GM12872 (cell line): Measurements from ENCODE around the gene FAM3A.

ENCODE experiments used
- TF ChIP-seq, protein P1 (sequence below): IDR thresholded peaks from 3 replicates; pipeline ENCODE4 v1.5.1; 2011; ENCODE audit warnings: low read depth, mild to moderate bottlenecking, low read length, moderate library complexity; ENCODE audit not compliant: insufficient read depth

FAM3A gene

GRCh38 chrX:154508384-154508745, 7.7 kb downstream of the FAM3A start:
- TF ChIP-seq, protein P1, sequence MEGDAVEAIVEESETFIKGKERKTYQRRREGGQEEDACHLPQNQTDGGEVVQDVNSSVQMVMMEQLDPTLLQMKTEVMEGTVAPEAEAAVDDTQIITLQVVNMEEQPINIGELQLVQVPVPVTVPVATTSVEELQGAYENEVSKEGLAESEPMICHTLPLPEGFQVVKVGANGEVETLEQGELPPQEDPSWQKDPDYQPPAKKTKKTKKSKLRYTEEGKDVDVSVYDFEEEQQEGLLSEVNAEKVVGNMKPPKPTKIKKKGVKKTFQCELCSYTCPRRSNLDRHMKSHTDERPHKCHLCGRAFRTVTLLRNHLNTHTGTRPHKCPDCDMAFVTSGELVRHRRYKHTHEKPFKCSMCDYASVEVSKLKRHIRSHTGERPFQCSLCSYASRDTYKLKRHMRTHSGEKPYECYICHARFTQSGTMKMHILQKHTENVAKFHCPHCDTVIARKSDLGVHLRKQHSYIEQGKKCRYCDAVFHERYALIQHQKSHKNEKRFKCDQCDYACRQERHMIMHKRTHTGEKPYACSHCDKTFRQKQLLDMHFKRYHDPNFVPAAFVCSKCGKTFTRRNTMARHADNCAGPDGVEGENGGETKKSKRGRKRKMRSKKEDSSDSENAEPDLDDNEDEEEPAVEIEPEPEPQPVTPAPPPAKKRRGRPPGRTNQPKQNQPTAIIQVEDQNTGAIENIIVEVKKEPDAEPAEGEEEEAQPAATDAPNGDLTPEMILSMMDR = no peak

GRCh38 chrX:154507673-154508383, 8.2 kb downstream of the FAM3A start:
- TF ChIP-seq, protein P1 = no peak

DNA sequence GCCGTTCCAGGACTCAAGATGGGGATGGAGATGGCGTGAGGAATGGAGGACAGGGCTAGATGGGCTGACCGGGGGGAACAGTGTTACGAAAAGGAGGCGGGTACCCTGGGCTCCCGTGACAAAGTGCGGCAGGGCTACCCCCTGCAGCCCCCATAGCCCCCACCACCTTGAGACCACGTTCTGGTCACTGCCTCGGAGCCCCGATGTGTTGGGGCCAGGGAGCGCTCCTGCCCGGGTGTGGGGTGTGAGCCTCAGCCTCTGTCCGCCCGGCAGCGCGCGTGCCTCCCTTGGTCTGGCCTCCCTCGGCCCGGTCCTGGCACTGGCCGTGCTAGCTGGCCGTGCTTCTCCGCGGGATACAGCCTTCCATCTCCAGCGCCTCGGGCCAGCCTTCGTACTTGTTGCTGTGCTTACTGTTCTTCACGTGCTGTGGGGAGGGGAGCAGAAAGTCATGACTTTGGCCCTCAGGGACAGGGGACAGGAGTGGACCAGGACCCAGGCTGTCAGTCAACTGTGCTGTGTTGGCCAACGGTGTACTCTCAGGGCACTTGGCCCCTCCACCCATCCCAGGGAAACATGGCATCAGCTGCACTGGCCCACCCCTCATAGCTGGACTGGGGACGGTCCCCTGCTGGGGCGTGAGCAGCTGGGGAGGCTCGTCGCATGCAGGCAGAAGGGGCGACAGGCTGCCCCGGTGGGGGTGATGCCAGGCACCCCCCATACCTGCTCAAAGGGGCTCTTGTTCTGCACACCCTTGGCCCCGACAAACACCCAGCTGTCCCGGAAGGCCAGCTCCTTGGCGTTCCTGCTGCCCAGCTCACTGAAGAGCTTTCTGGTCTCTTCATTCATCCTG, 9.3 kb downstream of the FAM3A start:
- TF ChIP-seq, protein P1 = no peak

DNA sequence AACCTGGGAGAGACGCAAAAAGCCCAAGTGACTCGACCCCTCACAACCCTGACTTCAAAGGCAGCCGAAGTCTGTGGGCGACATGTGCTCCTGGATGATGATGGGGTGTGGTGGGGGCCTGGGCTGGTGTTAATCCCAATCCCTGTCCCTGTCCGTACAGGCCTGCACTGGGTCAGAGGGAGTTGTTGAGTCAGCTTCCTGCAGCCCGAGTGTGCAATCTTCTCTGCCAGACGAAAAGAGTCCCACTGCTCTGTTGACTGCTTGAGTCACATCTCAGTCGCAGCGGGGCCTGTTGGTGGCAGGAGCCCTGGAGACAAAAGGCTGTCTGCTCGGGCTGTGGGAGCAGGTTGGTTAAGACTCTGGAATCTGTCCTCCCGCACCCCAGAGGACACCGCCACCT, 10.3 kb downstream of the FAM3A start:
- TF ChIP-seq, protein P1 = no peak

- TF ChIP-seq, protein P1 = no peak
Observed at GRCh38 chrX:154502989-154503388, 13.0 kb downstream of the FAM3A start.

DNA sequence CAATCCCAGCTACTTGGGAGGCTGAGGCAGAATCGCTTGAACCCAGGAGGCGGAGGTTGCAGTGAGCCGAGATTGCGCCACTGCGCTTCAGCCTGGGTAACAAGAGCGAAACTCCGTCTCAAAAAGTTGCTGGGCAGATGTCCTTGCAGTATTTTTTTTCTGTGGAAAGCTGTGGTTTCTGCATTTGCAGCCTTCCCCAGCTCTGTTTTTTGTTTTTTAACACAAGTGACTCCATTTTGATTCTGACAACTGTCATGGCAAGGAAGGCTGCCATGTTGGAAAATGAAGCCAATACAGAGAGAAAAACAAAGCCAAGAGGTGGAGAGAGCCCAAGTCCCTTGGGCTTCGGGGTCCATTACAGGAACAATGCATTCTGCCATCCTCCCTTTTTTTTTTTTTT, 13.9 kb downstream of the FAM3A start:
- TF ChIP-seq, protein P1 = no peak

GRCh38 chrX:154495472-154495922, 20.5 kb downstream of the FAM3A start:
- TF ChIP-seq, protein P1 = no peak
